ENCODE data around the gene SAMD10.

GRCh38 chr20:63976980-63977738, 2.3 kb downstream of the SAMD10 start:
- TF ChIP-seq CTCF (conservative IDR thresholded peaks at IDR 0.05) (no peak), ZFX (IDR thresholded peaks at IDR 0.05) (no peak)
